H9 (cell line): ENCODE data around the gene TNKS2. TPM values are rescaled to one million over a fixed set of nuclear protein-coding genes. Genes with fewer than 3 reads are reported as not detected.

Source experiments
- DNase-seq: peaks from one replicate; pipeline ENCODE4 v3.0.0-alpha.2; 2017
- H2AFZ ChIP-seq: one replicate; pipeline ENCODE4 v1.6.1; 2013; ENCODE audit warnings: mild to moderate bottlenecking, low read length, control low read depth, moderate library complexity
- H2AK5ac ChIP-seq: 2 replicates; pipeline ENCODE4 v1.6.1; 2013; ENCODE audit warnings: low read length, control low read depth, mixed read lengths; ENCODE audit not compliant: insufficient read length
- H2BK120ac ChIP-seq: one replicate; pipeline ENCODE4 v1.6.1; 2013; ENCODE audit warnings: low read depth, mild to moderate bottlenecking, low read length, control low read depth, inconsistent platforms; ENCODE audit not compliant: poor library complexity, severe bottlenecking
- H2BK12ac ChIP-seq: 2 replicates; pipeline ENCODE4 v1.6.1; 2013; ENCODE audit warnings: low read length, control low read depth, mixed read lengths, low read depth; ENCODE audit not compliant: insufficient read length
- H2BK15ac ChIP-seq: 2 replicates; pipeline ENCODE4 v1.6.1; 2013; ENCODE audit warnings: low read depth, low read length, control low read depth
- H2BK20ac ChIP-seq: one replicate; pipeline ENCODE4 v1.6.1; 2013; ENCODE audit warnings: low read depth, mild to moderate bottlenecking, low read length, control low read depth, inconsistent platforms; ENCODE audit not compliant: poor library complexity, severe bottlenecking
- H2BK5ac ChIP-seq: 2 replicates; pipeline ENCODE4 v1.6.1; 2013; ENCODE audit warnings: low read length, control low read depth, mixed read lengths; ENCODE audit not compliant: insufficient read length
- H3K14ac ChIP-seq: 2 replicates; pipeline ENCODE4 v1.6.1; 2013; ENCODE audit warnings: low read length, control low read depth; ENCODE audit not compliant: insufficient read depth
- H3K18ac ChIP-seq: 2 replicates; pipeline ENCODE4 v1.6.1; 2013; ENCODE audit warnings: low read depth, mild to moderate bottlenecking, mixed read lengths, low read length, control low read depth; ENCODE audit not compliant: insufficient read length
- H3K23ac ChIP-seq: 2 replicates; pipeline ENCODE4 v1.6.1; 2013; ENCODE audit warnings: low read length, control low read depth, mixed read lengths, low read depth; ENCODE audit not compliant: insufficient read length
- H3K23me2 ChIP-seq: 2 replicates; pipeline ENCODE4 v1.6.1; 2013; ENCODE audit warnings: low read depth, mild to moderate bottlenecking, mixed read lengths, low read length, control low read depth; ENCODE audit not compliant: insufficient read length, poor library complexity, severe bottlenecking
- H3K27ac ChIP-seq: 2 replicates; pipeline ENCODE4 v1.5.1; 2013; ENCODE audit warnings: low read length, control low read depth, mixed read lengths, low read depth; ENCODE audit not compliant: insufficient read length
- H3K27me3 ChIP-seq: 2 replicates; pipeline ENCODE4 v1.6.1; 2013; ENCODE audit warnings: low read length, control low read depth, inconsistent platforms; ENCODE audit not compliant: insufficient read depth
- H3K4ac ChIP-seq: 2 replicates; pipeline ENCODE4 v1.6.1; 2013; ENCODE audit warnings: low read depth, mild to moderate bottlenecking, control low read depth, inconsistent platforms, low read length, moderate library complexity
- H3K4me1 ChIP-seq: 2 replicates; pipeline ENCODE4 v1.6.1; 2013; ENCODE audit warnings: low read length, control low read depth, inconsistent platforms; ENCODE audit not compliant: insufficient read depth
- H3K4me2 ChIP-seq: 2 replicates; pipeline ENCODE4 v1.6.1; 2013; ENCODE audit warnings: low read length, control low read depth, mixed read lengths; ENCODE audit not compliant: insufficient read length, insufficient read depth
- H3K56ac ChIP-seq: 2 replicates; pipeline ENCODE4 v1.6.1; 2013; ENCODE audit warnings: low read depth, mild to moderate bottlenecking, mixed read lengths, low read length, control low read depth; ENCODE audit not compliant: insufficient read length
- H3K79me1 ChIP-seq: 2 replicates; pipeline ENCODE4 v1.6.1; 2013; ENCODE audit warnings: low read depth, mild to moderate bottlenecking, moderate library complexity, low read length, control low read depth, inconsistent platforms; ENCODE audit not compliant: insufficient read depth, poor library complexity, severe bottlenecking
- H3K79me2 ChIP-seq: 2 replicates; pipeline ENCODE4 v1.6.1; 2013; ENCODE audit warnings: low read length, control low read depth, inconsistent platforms; ENCODE audit not compliant: insufficient read depth
- H3K9ac ChIP-seq: 2 replicates; pipeline ENCODE4 v1.6.1; 2013; ENCODE audit warnings: low read length, control low read depth, mixed read lengths; ENCODE audit not compliant: insufficient read length; ENCODE audit errors: extremely low read depth
- H3K9me3 ChIP-seq: one replicate; pipeline ENCODE4 v1.6.1; 2013; ENCODE audit warnings: low read depth, low read length, inconsistent platforms; ENCODE audit not compliant: control insufficient read depth
- H3T11ph ChIP-seq: one replicate; pipeline ENCODE4 v1.6.1; 2013; ENCODE audit warnings: mild to moderate bottlenecking, low read length, control low read depth, inconsistent platforms
- H4K20me1 ChIP-seq: one replicate; pipeline ENCODE4 v1.6.1; 2013; ENCODE audit not compliant: control insufficient read depth, insufficient read length, insufficient read depth
- H4K5ac ChIP-seq: 2 replicates; pipeline ENCODE4 v1.6.1; 2013; ENCODE audit warnings: low read depth, mild to moderate bottlenecking, mixed read lengths, low read length, control low read depth; ENCODE audit not compliant: insufficient read length
- H4K8ac ChIP-seq: replicated peaks from 2 replicates; pipeline ENCODE4 v1.6.1; 2013; ENCODE audit warnings: low read length, control low read depth, mixed read lengths, low read depth; ENCODE audit not compliant: insufficient read length
- H4K91ac ChIP-seq: 2 replicates; pipeline ENCODE4 v1.6.1; 2013; ENCODE audit warnings: low read depth, mild to moderate bottlenecking, moderate library complexity, mixed read lengths, low read length, control low read depth; ENCODE audit not compliant: insufficient read length
- H3K27ac Mint-ChIP-seq, 3 experiments: 2 replicates in 2 of 3; 3 replicates in 1 of 3; pipeline ENCODE4 v1.8.0; 2020 to 2021; ENCODE audit warnings: mixed read lengths in 3 of 3, mild to moderate bottlenecking in 1 of 3, moderate library complexity in 1 of 3
- H3K27me3 Mint-ChIP-seq: 2 replicates; pipeline ENCODE4 v1.8.0; 2021; ENCODE audit warnings: low read depth, mild to moderate bottlenecking, moderate library complexity, mixed read lengths
- H3K36me3 Mint-ChIP-seq, 3 experiments: 2 replicates in 2 of 3; 3 replicates in 1 of 3; pipeline ENCODE4 v1.8.0; 2020 to 2021; ENCODE audit warnings: low read depth in 3 of 3, mixed read lengths in 3 of 3; ENCODE audit not compliant: insufficient read depth in 1 of 3
- H3K4me1 Mint-ChIP-seq, 2 experiments: 2 replicates each; pipeline ENCODE4 v1.8.0; 2020; ENCODE audit warnings: mixed read lengths in 2 of 2
- H3K4me3 Mint-ChIP-seq, 2 experiments: 2 replicates in 1 of 2; 3 replicates in 1 of 2; pipeline ENCODE4 v1.8.0; 2020 to 2021; ENCODE audit warnings: mild to moderate bottlenecking in 2 of 2, mixed read lengths in 2 of 2, moderate library complexity in 1 of 2
- H3K9me3 Mint-ChIP-seq, 2 experiments: 2 replicates in 1 of 2; 3 replicates in 1 of 2; pipeline ENCODE4 v1.8.0; 2020; ENCODE audit warnings: mild to moderate bottlenecking in 2 of 2, mixed read lengths in 2 of 2, moderate library complexity in 1 of 2
- WGBS: extraction: QIAGEN DNeasy Blood & Tissue Kit; methylation state at CpG from one replicate; pipeline ENCODE4 v1.1.7; 2013; ENCODE audit warnings: missing lambda C conversion rate, low lambda C conversion rate, mixed read lengths; ENCODE audit not compliant: insufficient read length; ENCODE audit errors: extremely low coverage; 5-methylcytosine and 5-hydroxymethylcytosine counted together
- total RNA-seq: library from RNA; stranded (reverse); gene quantifications from 2 replicates; pipeline ENCODE4 v1.2.1, GENCODE V29; 2021
- TF ChIP-seq, protein P1 (sequence below): fragments of 200-600 bp; sonication (generic); conservative IDR thresholded peaks from 3 replicates; pipeline ENCODE4 v1.8.0; 2021; ENCODE audit warnings: antibody characterized with exemption, mild to moderate bottlenecking

TNKS2 gene
- total RNA-seq, 1 experiment from 2014 or later: 58.9 TPM

DNA sequence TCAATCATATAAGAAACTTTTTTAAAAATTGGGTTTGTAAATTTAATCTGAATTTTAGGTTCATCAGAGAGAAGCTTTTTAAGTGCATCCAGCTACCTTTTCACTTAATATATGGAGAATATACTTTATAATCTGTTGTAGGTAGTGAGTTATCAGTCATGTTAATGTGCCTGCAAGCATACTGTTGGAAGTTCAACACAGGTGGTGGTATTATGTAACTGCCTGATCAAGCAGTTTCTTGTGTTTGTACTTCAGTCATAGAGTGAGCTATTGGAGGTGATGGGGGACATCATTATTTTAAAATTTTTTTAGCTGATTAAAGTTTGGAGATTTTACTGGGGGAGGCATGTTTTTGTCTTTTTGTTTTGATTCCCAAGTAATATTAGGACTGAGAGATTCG lies 2.5 kb downstream of the TNKS2 start:
- H2BK120ac ChIP-seq: no peak overlapping the region
- no CpG with 5 or more reads among the region's 1 CpG for WGBS
- H3K27me3 Mint-ChIP-seq: no peaks in the 10 kb centered on the region; the same call in 1 of the 2 replicates
- no peak overlapping the region for H2BK15ac ChIP-seq
- H3K4ac ChIP-seq: no peak overlapping the region
- no peak overlapping the region for H4K91ac ChIP-seq
- H4K8ac ChIP-seq: no peak overlapping the region
- no peak overlapping the region for H2BK20ac ChIP-seq
- no peaks in the 10 kb centered on the region for H3K27me3 ChIP-seq
- H3K9me3 Mint-ChIP-seq: no peaks in the 10 kb centered on the region; a peak in 1 of 5 replicates
- peaks cover 14 to 44% (median 37%) of the 10 kb centered on the region in 3 experiments; a peak in 6 of 7 replicates for H3K36me3 Mint-ChIP-seq
- peaks cover 35 to 43% of the 10 kb centered on the region in 2 experiments for H3K4me1 Mint-ChIP-seq
- no peak overlapping the region for H3T11ph ChIP-seq
- H3K18ac ChIP-seq: no peak overlapping the region
- no peak overlapping the region for H2AFZ ChIP-seq
- no peak for DNase-seq
- H3K9me3 ChIP-seq: no peaks in the 10 kb centered on the region
- no peak overlapping the region for H2AK5ac ChIP-seq
- H3K4me2 ChIP-seq: no peak overlapping the region
- no peak overlapping the region for H4K5ac ChIP-seq
- peaks cover 47% of the 10 kb centered on the region; the same call in 1 of the 2 replicates for H3K79me2 ChIP-seq
- H3K4me3 Mint-ChIP-seq: peak overlapping the region; percentile 94
- TF ChIP-seq, protein P1, sequence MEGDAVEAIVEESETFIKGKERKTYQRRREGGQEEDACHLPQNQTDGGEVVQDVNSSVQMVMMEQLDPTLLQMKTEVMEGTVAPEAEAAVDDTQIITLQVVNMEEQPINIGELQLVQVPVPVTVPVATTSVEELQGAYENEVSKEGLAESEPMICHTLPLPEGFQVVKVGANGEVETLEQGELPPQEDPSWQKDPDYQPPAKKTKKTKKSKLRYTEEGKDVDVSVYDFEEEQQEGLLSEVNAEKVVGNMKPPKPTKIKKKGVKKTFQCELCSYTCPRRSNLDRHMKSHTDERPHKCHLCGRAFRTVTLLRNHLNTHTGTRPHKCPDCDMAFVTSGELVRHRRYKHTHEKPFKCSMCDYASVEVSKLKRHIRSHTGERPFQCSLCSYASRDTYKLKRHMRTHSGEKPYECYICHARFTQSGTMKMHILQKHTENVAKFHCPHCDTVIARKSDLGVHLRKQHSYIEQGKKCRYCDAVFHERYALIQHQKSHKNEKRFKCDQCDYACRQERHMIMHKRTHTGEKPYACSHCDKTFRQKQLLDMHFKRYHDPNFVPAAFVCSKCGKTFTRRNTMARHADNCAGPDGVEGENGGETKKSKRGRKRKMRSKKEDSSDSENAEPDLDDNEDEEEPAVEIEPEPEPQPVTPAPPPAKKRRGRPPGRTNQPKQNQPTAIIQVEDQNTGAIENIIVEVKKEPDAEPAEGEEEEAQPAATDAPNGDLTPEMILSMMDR: no peak
- no peak overlapping the region for H3K23ac ChIP-seq
- H3K14ac ChIP-seq: no peak overlapping the region
- no peaks in the 10 kb centered on the region for H4K20me1 ChIP-seq
- no peak overlapping the region for H2BK12ac ChIP-seq
- H2BK5ac ChIP-seq: no peak overlapping the region
- no peak overlapping the region for H3K9ac ChIP-seq
- no peak overlapping the region for H3K56ac ChIP-seq
- H3K27ac ChIP-seq: no peak overlapping the region
- peak overlapping the region in 2 of 3 experiments; percentile 36 to 70; a peak in 3 of 7 replicates for H3K27ac Mint-ChIP-seq
- peaks cover 4% of the 10 kb centered on the region for H3K79me1 ChIP-seq
- peaks cover 2% of the 10 kb centered on the region; the same call in 1 of the 2 replicates for H3K4me1 ChIP-seq
- peaks cover 4% of the 10 kb centered on the region for H3K23me2 ChIP-seq
